Gastroesophageal sphincter (tissue), 4 donors: Measurements from ENCODE around the gene AMMECR1. TPM values are rescaled to one million over a fixed set of nuclear protein-coding genes. Genes with fewer than 3 reads are reported as not detected.

Source experiments
- ATAC-seq: fragments of 150-250 bp; one replicate; pipeline ENCODE4 v1.9.1; 2016; ENCODE audit warnings: mild to moderate bottlenecking, moderate library complexity
- H3K27ac ChIP-seq, 4 donors: fragments of 200-600 bp; sonication (generic) in 3 of 4; 1 replicate in 3 of 4; 2 replicates in 1 of 4; pipeline ENCODE4 v1.5.1; 2016 to 2019
- H3K27me3 ChIP-seq: fragments of 200-600 bp; sonication (generic); one replicate; pipeline ENCODE4 v1.5.1; 2019
- H3K36me3 ChIP-seq, 2 donors: fragments of 200-600 bp; sonication (generic); one replicate each; pipeline ENCODE4 v1.5.1; 2019; ENCODE audit warnings: control low read depth in 1 of 2
- H3K4me1 ChIP-seq, 3 donors: fragments of 200-600 bp; sonication (generic); 1 replicate in 2 of 3; 2 replicates in 1 of 3; pipeline ENCODE4 v1.5.1; 2016 to 2019; ENCODE audit warnings: control low read depth in 2 of 3
- H3K4me3 ChIP-seq, 2 donors: fragments of 200-600 bp; sonication (generic); one replicate each; pipeline ENCODE4 v1.5.1; 2019; ENCODE audit warnings: mild to moderate bottlenecking in 1 of 2, moderate library complexity in 1 of 2
- H3K9me3 ChIP-seq, 3 donors: fragments of 200-600 bp; sonication (generic); one replicate each; pipeline ENCODE4 v1.5.1; 2017 to 2019; ENCODE audit warnings: control low read depth in 2 of 3
- EP300 ChIP-seq: sonication (generic); formaldehyde crosslinking; IDR thresholded peaks from one replicate; pipeline ENCODE4 v1.6.1; 2017; ENCODE audit warnings: antibody characterized with exemption, mild to moderate bottlenecking
- POLR2A ChIP-seq, 2 donors: fragments of 450-650 bp; IDR thresholded peaks; one replicate each; pipeline ENCODE4 v1.6.1; 2017; ENCODE audit warnings: antibody characterized with exemption in 2 of 2, mild to moderate bottlenecking in 2 of 2, moderate library complexity in 1 of 2
- POLR2AphosphoS5 ChIP-seq: sonication (generic); formaldehyde crosslinking; IDR thresholded peaks from one replicate; pipeline ENCODE4 v1.6.1; 2017; ENCODE audit warnings: antibody characterized with exemption
- WGBS, 2 donors: methylation state at CpG; one replicate each; pipeline ENCODE4 v1.1.5; 2018; ENCODE audit warnings: low coverage in 1 of 2; 5-methylcytosine and 5-hydroxymethylcytosine counted together
- total RNA-seq, 4 donors: library from RNA; depleted of rRNA; stranded (reverse); fragments of >200 nt; gene quantifications; one replicate each; pipeline ENCODE4 v1.1.0, GENCODE V29; 2016
- TF ChIP-seq, protein P1 (sequence below), 4 experiments: fragments of 200-600 bp in 2 of 4; fragments of 450-650 bp in 2 of 4; sonication (generic) in 1 of 4; IDR thresholded peaks; one replicate each; pipeline ENCODE4 v1.5.1; 2017 to 2019; ENCODE audit warnings: antibody characterized with exemption in 4 of 4, mild to moderate bottlenecking in 2 of 4, moderate library complexity in 2 of 4

The AMMECR1 gene
- total RNA-seq, 4 donors from 2014 or later = 2.6 to 6.8 (median 3.6) TPM

- no peak for ATAC-seq
- peaks cover 0 to 6% (median 0%) of the 10 kb centered on the region in 3 donors for H3K4me1 ChIP-seq
- TF ChIP-seq POLR2A (IDR thresholded peaks at IDR 0.05) (no peak), EP300 (no peak), POLR2AphosphoS5 (no peak)
- TF ChIP-seq, protein P1, sequence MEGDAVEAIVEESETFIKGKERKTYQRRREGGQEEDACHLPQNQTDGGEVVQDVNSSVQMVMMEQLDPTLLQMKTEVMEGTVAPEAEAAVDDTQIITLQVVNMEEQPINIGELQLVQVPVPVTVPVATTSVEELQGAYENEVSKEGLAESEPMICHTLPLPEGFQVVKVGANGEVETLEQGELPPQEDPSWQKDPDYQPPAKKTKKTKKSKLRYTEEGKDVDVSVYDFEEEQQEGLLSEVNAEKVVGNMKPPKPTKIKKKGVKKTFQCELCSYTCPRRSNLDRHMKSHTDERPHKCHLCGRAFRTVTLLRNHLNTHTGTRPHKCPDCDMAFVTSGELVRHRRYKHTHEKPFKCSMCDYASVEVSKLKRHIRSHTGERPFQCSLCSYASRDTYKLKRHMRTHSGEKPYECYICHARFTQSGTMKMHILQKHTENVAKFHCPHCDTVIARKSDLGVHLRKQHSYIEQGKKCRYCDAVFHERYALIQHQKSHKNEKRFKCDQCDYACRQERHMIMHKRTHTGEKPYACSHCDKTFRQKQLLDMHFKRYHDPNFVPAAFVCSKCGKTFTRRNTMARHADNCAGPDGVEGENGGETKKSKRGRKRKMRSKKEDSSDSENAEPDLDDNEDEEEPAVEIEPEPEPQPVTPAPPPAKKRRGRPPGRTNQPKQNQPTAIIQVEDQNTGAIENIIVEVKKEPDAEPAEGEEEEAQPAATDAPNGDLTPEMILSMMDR (IDR thresholded peaks at IDR 0.05) = no peak
- H3K36me3 ChIP-seq = no peaks in the 10 kb centered on the region
- H3K27ac ChIP-seq = peak overlapping the region in 3 of 4 donors; percentile 72 to 87 (median 83)
- H3K9me3 ChIP-seq = no peaks in the 10 kb centered on the region
- no peaks in the 10 kb centered on the region for H3K27me3 ChIP-seq
- peak overlapping the region; percentile 59 to 95 for H3K4me3 ChIP-seq
- 6 to 29% methylated on average over 1 to 4 of the region's 4 CpGs for WGBS, 2 donors
Measured at GRCh38 chrX:110318664-110318968, 731 bp upstream of the AMMECR1 start.

- Histone ChIP-seq H3K27ac (peak overlapping the region; percentile 72 to 87 (median 82)), H3K4me1 (peaks cover 0 to 6% (median 0%) of the 10 kb centered on the region in 3 donors), H3K36me3 (no peaks in the 10 kb centered on the region), H3K4me3 (peak overlapping the region; percentile 59 to 95), H3K27me3 (no peaks in the 10 kb centered on the region), H3K9me3 (no peaks in the 10 kb centered on the region)
- WGBS, 2 donors = 33% methylated on average over 7 of the region's 40 CpGs; no CpG with 5 or more reads in 1 of the 2 donors
- peak; percentile 9 for ATAC-seq
- TF ChIP-seq, protein P1 (IDR thresholded peaks at IDR 0.05) = no peak
- TF ChIP-seq POLR2AphosphoS5 (no peak), EP300 (no peak), POLR2A (IDR thresholded peaks at IDR 0.05) (no peak)
Measured at GRCh38 chrX:110317061-110317819, 645 bp downstream of the AMMECR1 start.

GRCh38 chrX:110316351-110317060 is 1.4 kb downstream of the AMMECR1 start:
- Histone ChIP-seq H3K9me3 (no peaks in the 10 kb centered on the region), H3K4me1 (peaks cover 0 to 6% (median 0%) of the 10 kb centered on the region in 3 donors), H3K36me3 (no peaks in the 10 kb centered on the region), H3K27me3 (no peaks in the 10 kb centered on the region), H3K27ac (peak overlapping the region in 2 of 4 donors; percentile 83 to 87), H3K4me3 (peak overlapping the region; percentile 59 to 95)
- no peak for ATAC-seq
- WGBS, 2 donors = 20 to 36% methylated on average over 5 to 12 of the region's 12 CpGs
- TF ChIP-seq, protein P1 (IDR thresholded peaks at IDR 0.05) = no peak
- TF ChIP-seq EP300 (no peak), POLR2A (IDR thresholded peaks at IDR 0.05) (no peak), POLR2AphosphoS5 (no peak)

DNA sequence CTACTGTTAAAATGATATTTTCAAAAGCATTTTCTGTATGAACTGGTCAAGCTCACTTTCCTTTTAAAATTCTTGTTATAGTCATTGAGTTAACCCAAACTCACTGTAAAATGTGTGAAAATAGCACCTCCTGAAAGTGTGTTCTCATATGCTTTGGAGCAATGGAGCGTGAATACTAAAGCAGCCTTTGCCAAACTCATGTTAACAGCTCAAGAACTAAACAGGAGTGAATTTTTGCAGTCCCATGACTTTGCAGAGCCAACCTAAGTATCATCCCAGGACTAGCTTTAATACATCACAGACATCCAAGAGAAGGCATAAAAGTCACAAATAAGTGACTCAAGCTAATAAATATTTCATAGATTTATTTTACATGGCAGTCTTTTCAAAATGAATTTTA is 2.3 kb downstream of the AMMECR1 start:
- no peak for ATAC-seq
- 50 to 100% methylated on average over 1 of the region's 1 CpG for WGBS, 2 donors
- TF ChIP-seq, protein P1 (IDR thresholded peaks at IDR 0.05) = no peak
- peaks cover 0 to 6% (median 0%) of the 10 kb centered on the region in 3 donors for H3K4me1 ChIP-seq
- H3K4me3 ChIP-seq = no peak overlapping the region
- no peak overlapping the region for H3K27ac ChIP-seq
- H3K27me3 ChIP-seq = no peaks in the 10 kb centered on the region
- no peaks in the 10 kb centered on the region for H3K36me3 ChIP-seq
- H3K9me3 ChIP-seq = no peaks in the 10 kb centered on the region
